HG03066 (cell line): ENCODE data around the gene BRK1.
"Not testable (repeated sequence)": the region's sequence is repeated elsewhere in the genome, so short reads cannot be mapped to it uniquely, and the experiment has no call there.

Experiments used
- ATAC-seq: cut with Tn5 transposase; IDR thresholded peaks from one replicate; pipeline ENCODE4 v1.9.1; 2021; ENCODE audit warnings: low read depth; ENCODE audit not compliant: unreplicated experiment

The BRK1 gene

GRCh38 chr3:10115326-10116137 lies at the start of gene BRK1:
Gene BRK1 (plus strand): TSS chr3:10115675. CDS start chr3:10115702, 27 bp downstream.
- ATAC-seq = peak; percentile 98

- ATAC-seq = not testable (repeated sequence)
Measured at GRCh38 chr3:10070077-10070476, 45.4 kb upstream of the BRK1 start.

DNA sequence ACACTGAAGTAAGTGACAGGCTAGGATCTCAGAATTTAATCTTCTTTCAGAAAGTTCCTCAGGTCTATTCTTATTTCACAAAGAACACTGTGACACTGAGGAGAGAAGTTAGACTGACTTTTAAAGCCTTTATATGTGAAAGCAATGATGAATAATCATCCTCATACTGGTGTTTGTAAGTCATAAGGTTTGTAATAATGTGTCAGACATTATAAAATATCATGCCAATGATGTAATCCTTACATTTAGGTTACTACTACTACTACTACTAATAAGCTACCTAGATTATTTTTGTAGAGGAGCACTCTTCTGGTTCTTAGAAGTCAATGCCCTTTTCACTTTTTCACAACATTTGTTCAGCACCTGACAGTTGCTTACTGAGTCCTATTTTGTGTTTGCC lies 40.8 kb upstream of the BRK1 start:
- ATAC-seq = no peak

GRCh38 chr3:10081871-10082270 lies 33.6 kb upstream of the BRK1 start:
- ATAC-seq = no peak

- ATAC-seq = no peak
Measured at GRCh38 chr3:10085738-10086137, 29.7 kb upstream of the BRK1 start.

- ATAC-seq = no peak
Measured at GRCh38 chr3:10088256-10088655, 27.2 kb upstream of the BRK1 start.

DNA sequence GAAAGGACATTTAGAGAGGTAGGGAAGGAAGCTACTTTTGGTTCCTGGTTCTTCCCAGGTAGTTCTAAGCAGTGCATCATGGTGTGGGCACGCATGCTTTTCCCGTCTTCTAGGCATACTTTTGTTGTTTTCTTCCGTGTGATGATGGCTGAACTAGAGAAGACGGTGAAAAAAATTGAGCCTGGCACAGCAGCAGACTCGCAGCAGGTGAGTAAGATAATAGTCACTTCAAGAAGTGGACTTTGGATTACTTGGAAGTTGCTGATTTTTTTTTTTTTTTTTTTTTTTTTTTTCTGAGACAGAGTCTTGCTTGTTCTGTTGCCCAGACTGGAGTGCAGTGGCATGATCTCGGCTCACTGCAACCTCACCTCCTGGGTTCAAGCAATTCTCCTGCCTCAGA lies 25.3 kb upstream of the BRK1 start:
- ATAC-seq = no peak

- not testable (repeated sequence) for ATAC-seq
Measured at GRCh38 chr3:10090774-10091173, 24.7 kb upstream of the BRK1 start.

GRCh38 chr3:10091387-10091786 lies 24.1 kb upstream of the BRK1 start:
- ATAC-seq = not testable (repeated sequence)

GRCh38 chr3:10093678-10094077 lies 21.8 kb upstream of the BRK1 start:
- no peak for ATAC-seq

GRCh38 chr3:10099041-10099440 lies 16.4 kb upstream of the BRK1 start:
- ATAC-seq = no peak

GRCh38 chr3:10106919-10107318 lies 8.6 kb upstream of the BRK1 start:
- no peak for ATAC-seq

- ATAC-seq = no peak
Measured at GRCh38 chr3:10108091-10108490, 7.4 kb upstream of the BRK1 start, which contains the start of gene FANCD2OS. Gene FANCD2OS (minus strand): TSS chr3:10108255. CDS start chr3:10104774, 3,481 bp downstream.

DNA sequence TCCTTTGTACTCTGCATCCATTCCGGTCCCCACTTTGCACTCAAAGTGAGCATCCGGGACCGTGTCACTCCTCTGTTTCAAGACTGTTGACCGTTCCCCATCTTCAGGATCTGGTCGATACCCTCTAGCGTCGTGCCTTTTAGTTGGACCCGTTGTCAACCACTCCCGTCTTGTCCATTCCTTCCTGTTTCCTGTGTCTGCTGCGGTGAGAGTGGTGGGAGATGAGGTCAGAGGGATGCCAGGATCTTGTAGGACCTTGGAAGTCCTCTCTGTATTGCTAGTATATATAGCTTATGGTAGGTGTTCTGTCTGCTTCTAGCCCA lies 624 bp downstream of the BRK1 start:
- peak; percentile 17 for ATAC-seq

GRCh38 chr3:10116928-10117327 lies 1.5 kb downstream of the BRK1 start:
- no peak for ATAC-seq

DNA sequence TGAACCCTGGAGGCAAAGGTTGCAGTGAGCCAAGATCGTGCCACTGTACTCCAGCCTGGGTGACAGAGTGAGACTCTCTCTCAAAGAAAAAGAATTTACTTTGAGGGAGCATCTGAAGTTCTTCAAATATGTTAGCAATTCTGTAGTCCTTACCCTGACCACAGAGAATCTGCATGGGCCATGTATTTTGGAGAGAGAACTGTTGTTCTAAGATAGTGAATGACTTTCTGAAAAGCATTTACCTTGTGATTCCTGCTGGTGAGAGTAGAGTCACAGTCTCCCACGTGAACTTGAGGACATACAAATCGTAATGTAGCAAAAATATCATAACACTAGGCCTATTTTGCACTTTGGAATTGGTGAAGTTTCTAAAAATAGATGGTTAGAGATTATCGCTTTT lies 3.9 kb downstream of the BRK1 start:
- no peak for ATAC-seq

DNA sequence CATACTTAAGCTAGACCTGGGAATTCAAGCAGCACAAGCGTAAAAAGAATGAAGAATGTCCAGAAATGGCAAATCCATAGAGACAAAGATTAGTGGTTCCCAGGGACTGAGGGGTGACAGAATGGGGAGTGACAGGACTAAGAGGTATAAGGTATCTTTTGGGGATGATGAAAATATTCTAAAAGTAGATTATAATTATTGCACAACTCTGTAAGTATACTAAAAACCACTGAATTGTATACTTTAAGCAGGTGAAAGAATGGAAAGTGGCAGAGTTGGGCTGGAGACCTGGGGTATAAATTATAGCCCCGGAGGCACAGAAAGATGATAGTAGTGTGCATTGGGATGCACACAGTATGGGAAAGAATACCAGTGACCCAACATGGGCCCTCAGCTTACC lies 5.6 kb downstream of the BRK1 start:
- no peak for ATAC-seq

DNA sequence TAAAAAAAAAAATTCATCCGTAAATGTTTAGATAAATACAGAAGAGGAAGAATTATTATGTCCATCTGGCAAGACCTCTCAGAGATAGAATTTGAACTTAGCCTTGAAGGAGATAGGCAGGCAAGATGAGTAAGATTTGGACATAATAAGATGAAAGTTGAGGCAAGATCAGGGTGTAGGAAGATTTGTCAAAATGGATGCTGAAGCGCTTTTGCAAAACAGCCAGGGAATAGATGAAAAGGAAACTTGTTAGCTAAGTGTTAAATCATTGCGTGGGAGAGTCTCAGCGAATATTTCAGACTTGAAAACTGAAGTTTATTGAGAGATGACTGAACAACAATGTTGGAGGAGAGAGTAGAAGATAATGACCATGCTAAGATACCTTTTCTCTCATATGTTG lies 7.2 kb downstream of the BRK1 start:
- ATAC-seq = no peak

GRCh38 chr3:10135872-10136271 lies 20.4 kb downstream of the BRK1 start:
- ATAC-seq = not testable (repeated sequence)

GRCh38 chr3:10136426-10137005 lies 21.0 kb downstream of the BRK1 start:
- ATAC-seq = no peak

- ATAC-seq = no peak
Measured at GRCh38 chr3:10137178-10137577, 21.7 kb downstream of the BRK1 start.

- ATAC-seq = no peak
Measured at GRCh38 chr3:10140996-10141546, 25.6 kb downstream of the BRK1 start.
